ENCODE results near the gene TCF7L1.

The TCF7L1 gene

GRCh38 chr2:85230679-85231467 lies 97.7 kb downstream of the TCF7L1 start:
- no peak for DNase-seq (ENCODE audit: low read depth)

- no peak for DNase-seq (ENCODE audit: low read depth)
Measured at GRCh38 chr2:85231468-85231805, 98.2 kb downstream of the TCF7L1 start.

GRCh38 chr2:85231952-85232351 lies 98.8 kb downstream of the TCF7L1 start:
- DNase-seq (ENCODE audit: low read depth), result no peak

DNA sequence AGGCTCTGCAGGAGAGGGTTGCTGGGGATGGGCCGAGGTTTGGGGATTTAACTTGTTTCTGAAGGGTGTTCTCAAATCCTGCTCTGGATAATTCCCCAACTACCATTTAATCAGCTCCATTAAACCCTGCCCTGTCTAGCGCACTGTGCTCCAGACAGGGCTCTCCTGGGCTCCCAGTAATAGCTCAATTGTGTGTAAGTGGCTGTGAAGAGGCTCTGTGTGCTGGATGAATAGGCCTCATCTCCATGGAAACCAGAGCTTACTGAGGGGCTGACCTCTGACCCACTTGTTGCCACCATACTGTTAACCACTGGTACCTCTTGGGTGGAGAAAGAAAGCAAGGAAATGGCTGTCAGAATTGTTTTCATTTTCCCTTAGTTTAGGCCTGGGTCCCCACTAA lies 101.7 kb downstream of the TCF7L1 start:
- DNase-seq (ENCODE audit: low read depth), result no peak

GRCh38 chr2:85235281-85235680 lies 102.1 kb downstream of the TCF7L1 start:
- DNase-seq (ENCODE audit: low read depth), result no peak

DNA sequence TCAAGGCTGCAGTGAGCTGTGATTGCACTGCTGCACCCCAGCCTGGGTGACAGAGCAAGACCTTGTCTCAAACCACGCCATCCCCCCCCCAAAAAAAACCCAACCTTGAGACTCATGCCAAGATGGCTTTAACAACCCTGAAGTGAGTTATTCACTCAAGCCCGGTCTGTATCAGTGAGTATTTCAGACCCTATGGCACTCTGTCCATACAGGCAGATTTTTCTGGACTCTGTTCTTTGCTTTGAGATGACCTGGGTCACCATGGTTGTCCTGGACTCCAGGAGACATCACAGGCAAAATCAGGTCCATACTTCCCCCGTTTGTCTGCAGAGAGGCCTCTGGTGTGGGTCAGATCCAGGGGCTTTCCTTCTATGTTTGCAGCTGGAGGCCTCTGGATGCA lies 102.9 kb downstream of the TCF7L1 start:
- no peak for DNase-seq (ENCODE audit: low read depth)

DNA sequence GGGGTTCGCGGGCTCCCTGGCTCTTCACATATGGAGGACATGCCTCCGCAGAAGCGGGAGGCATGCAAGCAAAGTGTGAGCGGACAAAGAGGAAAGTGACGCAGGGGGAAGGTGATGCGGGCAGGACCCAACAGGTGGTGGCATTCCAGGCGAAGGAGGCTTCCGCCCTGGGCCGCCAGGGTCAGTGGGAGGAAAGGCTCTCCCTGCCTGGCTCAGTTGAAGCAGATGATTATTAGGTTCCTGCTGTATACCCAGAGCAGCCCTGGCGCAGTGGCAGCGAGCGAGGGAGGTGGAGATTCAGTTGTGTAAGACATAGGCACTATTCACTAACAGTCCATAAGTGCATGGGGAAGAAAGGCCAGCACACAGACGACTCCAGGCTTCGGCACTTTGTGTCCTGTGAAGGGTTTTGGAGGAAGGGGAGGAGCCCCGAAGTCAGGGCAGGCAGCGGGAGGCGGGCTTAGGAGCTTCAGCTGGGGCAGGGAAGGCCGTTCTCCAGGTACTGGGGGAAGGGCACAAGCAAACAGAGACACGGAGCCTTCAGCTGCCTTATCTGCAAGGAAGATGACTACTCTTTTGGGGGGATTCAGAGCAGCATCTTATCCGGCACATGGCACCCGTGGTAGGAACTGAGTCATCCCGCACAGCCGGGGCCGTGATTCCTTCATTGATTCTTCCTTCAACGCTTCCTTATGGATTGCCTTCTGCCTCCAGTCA lies 104.8 kb downstream of the TCF7L1 start:
- DNase-seq (ENCODE audit: low read depth), result no peak

GRCh38 chr2:85238607-85239006 lies 105.4 kb downstream of the TCF7L1 start:
- DNase-seq (ENCODE audit: low read depth), result no peak

- no peak for DNase-seq (ENCODE audit: low read depth)
Measured at GRCh38 chr2:85239102-85239501, 105.9 kb downstream of the TCF7L1 start.

DNA sequence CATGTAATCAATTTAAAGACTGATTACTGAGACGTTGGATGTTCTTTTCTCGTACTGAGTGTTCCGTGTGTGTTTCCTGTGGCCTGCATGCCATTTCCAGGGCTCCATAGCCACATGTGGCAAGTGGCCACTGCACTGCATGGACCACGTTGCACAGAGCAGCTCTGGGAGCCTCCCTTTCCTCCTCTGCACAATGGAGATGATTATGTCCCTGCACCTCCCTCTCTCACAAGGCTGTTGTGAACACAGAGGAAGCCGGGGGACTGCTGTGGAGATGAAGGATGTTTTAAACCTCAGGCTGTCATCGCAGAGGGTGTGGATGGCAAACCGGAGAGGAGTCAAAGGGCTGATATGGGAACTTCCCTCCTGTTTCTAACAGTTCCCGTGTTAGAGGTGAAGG lies 106.9 kb downstream of the TCF7L1 start:
- DNase-seq (ENCODE audit: low read depth), result no peak

GRCh38 chr2:85242321-85242720 lies 109.1 kb downstream of the TCF7L1 start:
- DNase-seq (ENCODE audit: low read depth), result no peak

- no peak for DNase-seq (ENCODE audit: low read depth)
Measured at GRCh38 chr2:85243101-85244072, 110.2 kb downstream of the TCF7L1 start.

GRCh38 chr2:85244828-85245227 lies 111.6 kb downstream of the TCF7L1 start:
- DNase-seq (ENCODE audit: low read depth), result no peak

GRCh38 chr2:85245891-85246290 lies 112.7 kb downstream of the TCF7L1 start:
- DNase-seq (ENCODE audit: low read depth), result peak; percentile 62

DNA sequence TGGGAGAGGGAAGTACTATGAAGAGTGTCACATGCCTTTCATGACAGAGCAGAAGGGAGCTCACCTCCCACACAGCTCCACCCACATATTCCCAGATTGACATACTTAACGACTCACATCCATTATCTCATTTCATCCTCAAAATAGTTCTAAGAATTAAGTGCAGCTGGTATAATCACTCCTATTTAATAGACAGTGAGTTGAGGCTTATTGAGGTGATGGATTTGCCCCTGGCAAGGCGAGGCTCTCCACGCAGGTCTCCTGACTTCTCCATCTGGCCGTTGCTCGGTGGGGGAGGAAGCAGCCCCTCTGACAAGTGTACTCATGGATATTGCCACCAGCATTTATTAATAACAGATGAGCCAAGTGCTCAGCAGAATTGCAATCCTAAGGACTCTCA lies 113.2 kb downstream of the TCF7L1 start:
- DNase-seq (ENCODE audit: low read depth), result peak; percentile 61

DNA sequence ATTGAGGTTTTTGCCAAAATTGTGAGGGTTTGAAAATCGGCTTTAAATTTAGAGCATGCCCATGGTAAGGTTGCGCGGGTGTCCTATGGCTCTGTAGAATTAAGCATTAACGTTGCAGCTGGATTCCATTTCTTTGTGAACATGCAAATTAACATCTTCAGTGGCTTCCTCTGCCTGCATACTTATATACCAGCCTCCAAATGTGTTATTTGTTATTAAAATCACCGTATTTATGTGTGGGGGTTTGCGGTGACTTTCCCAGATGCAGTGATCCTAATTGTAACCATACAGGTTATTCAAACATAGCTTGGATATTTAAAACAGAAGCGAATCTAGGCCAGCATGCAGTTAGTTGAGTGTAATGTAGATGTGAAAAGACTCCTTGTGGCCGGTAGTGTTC lies 114.4 kb downstream of the TCF7L1 start:
- no peak for DNase-seq (ENCODE audit: low read depth)

- peak; percentile 98 for DNase-seq (ENCODE audit: low read depth)
Measured at GRCh38 chr2:85248773-85249509, 115.7 kb downstream of the TCF7L1 start.

DNA sequence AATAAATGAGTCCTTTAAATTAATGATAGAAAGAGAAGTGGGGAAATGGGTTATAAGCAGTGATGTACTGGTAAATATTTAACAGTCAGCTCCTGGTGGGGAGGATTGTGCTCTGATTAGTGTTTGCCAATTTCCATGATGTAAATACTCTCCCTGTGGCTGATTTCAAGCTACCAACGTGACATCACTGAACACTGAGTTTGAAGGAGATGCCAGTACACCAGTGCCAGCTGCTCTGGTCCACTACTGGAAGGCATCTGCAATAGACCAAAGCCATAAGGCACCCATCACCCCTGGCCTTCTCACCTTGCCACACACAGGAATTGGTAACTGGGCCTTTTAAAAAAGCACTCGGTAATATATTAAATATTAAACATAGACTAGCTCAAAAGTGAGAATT lies 116.9 kb downstream of the TCF7L1 start:
- DNase-seq (ENCODE audit: low read depth), result peak; percentile 24

DNA sequence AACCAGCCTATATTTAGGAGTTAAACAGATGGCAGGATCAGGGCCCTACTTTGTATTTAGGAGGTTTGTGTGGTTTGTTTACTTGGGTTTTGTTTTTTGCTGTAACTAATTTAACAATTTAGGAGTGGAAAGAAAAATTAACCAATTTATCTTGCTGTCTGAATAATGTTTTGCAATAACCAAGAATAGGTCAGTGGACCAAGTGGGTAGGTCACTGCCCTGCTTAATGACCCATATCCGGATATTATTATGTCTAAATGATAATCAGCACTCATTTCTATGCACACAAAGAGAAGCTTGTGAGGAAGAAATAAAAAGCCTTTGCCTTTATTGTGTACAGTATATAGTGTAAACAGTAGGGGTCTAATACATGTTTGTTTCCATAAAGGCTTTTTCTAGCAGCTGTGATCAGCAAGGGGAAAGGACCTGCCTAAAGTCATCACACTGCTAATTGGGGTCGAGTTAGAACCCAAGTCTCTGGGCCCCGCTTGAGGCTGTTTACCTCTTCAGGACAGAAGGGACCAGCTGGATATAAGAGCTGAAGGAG lies 118.0 kb downstream of the TCF7L1 start:
- DNase-seq (ENCODE audit: low read depth), result no peak

DNA sequence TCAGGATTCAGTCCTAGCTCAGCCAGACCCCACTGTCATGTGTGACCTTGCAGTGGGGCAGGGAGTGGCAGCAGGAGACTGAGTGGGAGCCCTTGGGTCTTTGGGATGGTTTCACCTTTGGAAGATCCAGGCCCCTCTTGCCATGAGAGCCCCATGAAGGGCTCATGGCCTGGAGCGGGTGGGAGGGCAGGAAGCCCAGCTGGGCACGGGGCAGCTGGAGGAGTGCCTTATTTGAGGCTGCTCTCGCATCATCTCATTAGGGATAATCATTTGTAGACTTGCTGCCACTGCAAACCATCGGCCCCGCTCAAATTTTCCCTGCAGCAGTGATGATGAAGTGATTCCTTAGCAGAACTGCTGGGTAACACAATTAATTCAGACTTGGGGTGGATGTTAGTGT lies 120.7 kb downstream of the TCF7L1 start:
- DNase-seq (ENCODE audit: low read depth), result no peak

- no peak for DNase-seq (ENCODE audit: low read depth)
Measured at GRCh38 chr2:85254540-85255300, 121.5 kb downstream of the TCF7L1 start.
